Pancreas (tissue), 10 donors: ENCODE measurements around the gene ARHGEF25. TPM values are rescaled to one million over a fixed set of nuclear protein-coding genes. Genes with fewer than 3 reads are reported as not detected.

Source experiments
- ATAC-seq, 4 donors: fragments of 200-7000 bp; cut with Tn5 transposase; one replicate each; pipeline versions ENCODE4 v1.8.0 to v1.9.1; 2020; ENCODE audit warnings: mild to moderate bottlenecking in 4 of 4, moderate library complexity in 4 of 4
- DNase-seq, 6 donors: peaks; one replicate each; pipeline ENCODE4 v3.0.0-alpha.2; 2020
- FAIRE-seq: peaks from 2 replicates; lab custom pipeline; 2012; peaks lifted over from hg19 to GRCh38; lab: Jason Lieb, UNC
- H3K27ac ChIP-seq, 4 donors: fragments of 200-600 bp; sonication (generic); 1 replicate in 3 of 4; 2 replicates in 1 of 4; pipeline versions ENCODE4 v1.5.0 to v1.8.0; 2020
- H3K27me3 ChIP-seq, 4 donors: fragments of 200-600 bp; one replicate each; pipeline ENCODE4 v1.8.0; 2021
- H3K36me3 ChIP-seq, 3 donors: fragments of 200-600 bp; sonication (generic) in 1 of 3; one replicate each; pipeline versions ENCODE4 v1.5.0 to v1.8.0; 2020 to 2021
- H3K4me1 ChIP-seq, 3 donors: fragments of 200-600 bp; one replicate each; pipeline ENCODE4 v1.8.0; 2021
- H3K4me3 ChIP-seq, 4 donors: fragments of 200-600 bp; sonication (generic) in 2 of 4; one replicate each; pipeline versions ENCODE4 v1.5.0 to v1.8.0; 2020 to 2021
- H3K9me3 ChIP-seq, 4 donors: fragments of 200-600 bp; one replicate each; pipeline ENCODE4 v1.8.0; 2021
- CTCF ChIP-seq, 4 donors: fragments of 200-600 bp; sonication (generic) in 3 of 4; IDR thresholded peaks; one replicate each; pipeline versions ENCODE4 v1.5.0 to v1.8.0; 2021; ENCODE audit warnings: antibody characterized with exemption in 4 of 4
- WGBS, 2 donors: extraction: QIAGEN DNeasy Blood & Tissue Kit; methylation state at CpG; one replicate each; pipeline ENCODE4 v1.1.7; 2013; 5-methylcytosine and 5-hydroxymethylcytosine counted together
- intact Hi-C, 3 donors: fragments of 100-400 bp; cut with DNase I; formaldehyde crosslinking; loops; one replicate each; pipeline versions ENCODE4 v1.11.1 to v1.14.2; 2022
- polyA plus RNA-seq, 2 donors: library from polyadenylated mRNA; stranded (reverse); fragments of 200-250 nt; gene quantifications; one replicate each; pipeline ENCODE4 v1.2.3, GENCODE V29; 2013
- total RNA-seq, 6 donors: library from RNA; stranded (reverse); fragmentation: NEBNext Ultra II Directional in 4 of 6; extraction: Animal tissue kit (Norgen Biotek cat#: 25700) in 4 of 6; gene quantifications; one replicate each; pipeline versions ENCODE4 v1.2.1 to v1.2.4, GENCODE V29; 2021 to 2023
- donor health status: healthy with polysubstance abuse.
- donor health status: DM: no; HTN: no; CAD: no; lungs with moderate emphysema.
- donor health status: DM: no; HTN: no; CAD: no.
- donor health status: control.
- donor health status: control.
- donor health status: Bipolar disorder and iron deficiency.
- donor health status: DM: yes; HTN: yes; CAD: no.
- donor health status: DM: no; HTN: no; CAD: no.
- donor health status: DM: no; HTN: no; CAD: no.
- donor health status: DM: yes; HTN: yes; CAD: no.

Gene ARHGEF25
- total and polyA plus RNA-seq, 8 donors: 1.8 to 22.1 (median 4.2) TPM

DNA sequence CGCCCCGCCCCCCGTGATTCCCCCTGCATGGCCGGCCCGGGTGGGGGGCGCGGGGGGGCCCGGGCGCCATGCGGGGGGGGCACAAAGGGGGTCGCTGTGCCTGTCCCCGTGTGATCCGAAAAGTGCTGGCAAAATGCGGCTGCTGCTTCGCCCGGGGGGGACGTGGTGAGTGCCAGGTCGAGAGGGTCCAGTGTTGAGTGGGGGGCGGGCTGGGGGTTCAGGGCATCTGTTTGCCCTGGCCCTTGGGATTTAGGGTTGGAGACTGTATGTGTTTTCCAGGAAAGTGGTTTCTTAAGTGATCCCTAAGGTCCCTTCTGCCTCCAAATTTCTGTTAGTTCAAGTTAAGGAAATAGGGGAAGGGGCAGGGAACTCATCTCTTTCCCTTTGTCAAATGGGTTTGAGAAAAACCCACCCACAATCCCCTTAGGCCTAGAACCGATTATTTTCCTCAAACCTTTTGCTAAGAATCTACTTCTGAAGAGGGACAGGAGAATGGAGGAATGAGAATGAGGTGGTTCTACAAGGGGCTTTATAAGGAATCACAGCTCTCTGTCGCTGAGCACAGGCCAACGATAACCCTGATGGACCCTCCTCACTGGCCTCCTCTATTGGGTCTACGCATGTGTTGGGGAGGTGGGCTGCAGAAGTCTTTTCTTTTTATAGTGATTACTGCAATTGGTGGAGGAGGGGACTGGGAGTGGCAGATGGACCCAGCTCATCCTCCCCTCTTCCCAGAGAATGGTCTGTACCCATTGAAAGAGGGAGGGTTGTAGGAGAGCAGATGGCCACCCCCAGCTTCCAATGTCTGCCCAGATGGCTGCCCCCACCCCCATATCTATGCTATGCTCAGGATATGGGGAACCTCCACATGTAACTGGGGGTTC, 834 bp downstream of the ARHGEF25 start:
- H3K27ac ChIP-seq: no peak overlapping the region
- H3K27me3 ChIP-seq: no peaks in the 10 kb centered on the region
- WGBS, 2 donors: 17 to 35% methylated on average over 12 to 22 of the region's 23 CpGs
- TF ChIP-seq CTCF (IDR thresholded peaks at IDR 0.05): no peak
- H3K36me3 ChIP-seq: no peaks in the 10 kb centered on the region
- ATAC-seq (no peak), FAIRE-seq (no peak), DNase-seq (no peak)
- H3K9me3 ChIP-seq: no peaks in the 10 kb centered on the region
- intact Hi-C loops: no loop called here
- peak overlapping the region; percentile 45 to 87 (median 64) for H3K4me3 ChIP-seq
- H3K4me1 ChIP-seq: no peaks in the 10 kb centered on the region

DNA sequence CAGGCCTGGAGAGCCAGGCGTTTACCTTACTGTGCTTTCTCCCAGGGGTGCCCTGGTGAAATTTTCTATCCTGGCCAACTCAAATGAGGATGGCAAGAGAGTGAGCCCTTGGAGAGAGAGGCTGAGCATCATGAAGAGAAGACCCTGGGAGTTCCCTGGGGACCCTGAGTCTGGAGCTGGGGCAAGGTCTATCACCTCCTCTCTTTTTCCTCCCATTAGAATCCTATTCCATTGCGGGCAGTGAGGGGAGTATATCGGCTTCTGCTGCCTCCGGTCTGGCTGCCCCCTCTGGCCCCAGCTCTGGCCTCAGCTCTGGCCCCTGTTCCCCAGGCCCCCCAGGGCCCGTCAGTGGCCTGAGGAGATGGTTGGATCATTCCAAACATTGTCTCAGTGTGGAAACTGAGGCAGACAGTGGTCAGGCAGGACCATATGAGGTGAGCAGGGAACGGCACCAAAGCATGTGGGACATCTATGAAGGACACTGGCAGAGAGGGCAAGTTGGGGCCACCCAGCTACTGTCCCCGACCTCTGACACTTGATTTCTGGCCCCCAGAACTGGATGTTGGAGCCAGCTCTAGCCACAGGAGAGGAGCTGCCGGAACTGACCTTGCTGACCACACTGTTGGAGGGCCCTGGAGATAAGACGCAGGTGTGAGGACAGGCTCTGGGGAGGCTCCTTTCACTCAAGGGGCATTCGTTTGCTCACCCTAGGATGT, 1.6 kb downstream of the ARHGEF25 start:
- no peak for DNase-seq
- Histone ChIP-seq H3K36me3 (no peaks in the 10 kb centered on the region), H3K27me3 (no peaks in the 10 kb centered on the region), H3K4me1 (no peaks in the 10 kb centered on the region), H3K4me3 (no peak overlapping the region), H3K27ac (no peak overlapping the region), H3K9me3 (no peaks in the 10 kb centered on the region)
- no peak for FAIRE-seq
- intact Hi-C loops: no loop called here
- no peak for TF ChIP-seq CTCF (IDR thresholded peaks at IDR 0.05)
- no peak for ATAC-seq
- WGBS, 2 donors: 84 to 89% methylated on average over 10 of the region's 10 CpGs

DNA sequence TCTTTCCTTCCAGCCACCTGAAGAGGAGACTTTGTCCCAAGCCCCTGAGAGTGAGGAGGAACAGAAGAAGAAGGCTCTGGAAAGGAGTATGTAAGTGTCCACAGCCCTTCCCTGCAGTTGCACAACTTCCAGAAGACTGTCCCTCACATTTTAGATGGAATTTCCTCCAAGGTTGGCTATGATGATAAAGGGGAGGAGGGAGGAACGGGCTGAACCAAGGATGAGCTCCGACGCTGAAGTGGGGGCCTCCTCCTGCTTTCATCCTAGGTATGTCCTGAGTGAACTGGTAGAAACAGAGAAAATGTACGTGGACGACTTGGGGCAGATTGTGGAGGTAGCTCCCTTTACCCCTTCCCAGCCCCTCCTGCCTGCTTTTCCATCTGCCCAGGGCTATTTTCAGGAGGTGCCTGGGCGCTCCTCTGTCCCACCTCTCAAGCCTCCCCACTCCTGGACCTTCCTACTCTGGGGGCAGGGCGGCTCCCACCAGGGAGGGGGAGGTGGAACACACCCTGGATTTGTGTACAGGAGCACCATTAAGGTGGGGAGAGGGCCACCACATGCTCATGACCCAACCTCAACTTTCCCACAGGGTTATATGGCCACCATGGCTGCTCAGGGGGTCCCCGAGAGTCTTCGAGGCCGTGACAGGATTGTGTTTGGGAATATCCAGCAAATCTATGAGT, 2.3 kb downstream of the ARHGEF25 start:
- Histone ChIP-seq H3K9me3 (no peaks in the 10 kb centered on the region), H3K4me3 (no peak overlapping the region), H3K36me3 (no peaks in the 10 kb centered on the region), H3K4me1 (no peaks in the 10 kb centered on the region), H3K27ac (no peak overlapping the region), H3K27me3 (no peaks in the 10 kb centered on the region)
- ATAC-seq (no peak), DNase-seq (no peak), FAIRE-seq (no peak)
- intact Hi-C loops: no loop called here
- no peak for TF ChIP-seq CTCF (IDR thresholded peaks at IDR 0.05)
- 86 to 87% methylated on average over 9 to 10 of the region's 10 CpGs for WGBS, 2 donors

DNA sequence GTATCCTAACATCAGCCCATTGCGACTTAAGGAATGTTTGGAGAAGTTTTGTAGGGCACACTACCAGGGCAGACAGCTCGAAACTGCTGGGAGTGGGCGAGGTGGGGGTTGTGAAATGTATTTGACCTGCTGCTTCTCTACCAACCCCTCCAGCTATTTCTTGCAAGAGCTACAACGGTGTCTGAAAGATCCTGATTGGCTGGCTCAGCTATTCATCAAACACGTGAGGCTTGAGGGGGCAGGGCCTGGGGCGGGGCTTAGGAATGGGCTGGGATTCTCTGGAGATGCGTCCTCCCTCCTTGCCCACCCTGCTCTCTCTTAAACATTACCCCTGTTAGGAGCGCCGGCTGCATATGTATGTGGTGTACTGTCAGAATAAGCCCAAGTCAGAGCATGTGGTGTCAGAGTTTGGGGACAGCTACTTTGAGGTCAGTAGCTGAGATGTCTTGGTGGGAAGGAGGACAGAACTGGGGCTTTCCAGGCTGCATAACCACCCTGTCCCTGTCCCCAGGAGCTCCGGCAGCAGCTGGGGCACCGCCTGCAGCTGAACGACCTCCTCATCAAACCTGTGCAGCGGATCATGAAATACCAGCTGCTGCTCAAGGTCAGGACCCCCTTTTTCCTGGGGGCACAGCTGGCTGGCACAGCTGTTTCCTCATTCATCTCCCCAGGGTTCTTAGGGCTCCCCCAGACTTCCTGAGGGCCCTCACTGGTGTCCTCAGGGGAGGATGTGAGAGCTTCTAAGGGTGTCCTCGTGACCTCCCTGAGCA, 3.1 kb downstream of the ARHGEF25 start:
- Histone ChIP-seq H3K4me1 (no peaks in the 10 kb centered on the region), H3K9me3 (no peaks in the 10 kb centered on the region), H3K27ac (no peak overlapping the region), H3K4me3 (no peak overlapping the region), H3K36me3 (no peaks in the 10 kb centered on the region), H3K27me3 (no peaks in the 10 kb centered on the region)
- DNase-seq (no peak), ATAC-seq (no peak), FAIRE-seq (no peak)
- 58 to 69% methylated on average over 14 of the region's 14 CpGs for WGBS, 2 donors
- no peak for TF ChIP-seq CTCF (IDR thresholded peaks at IDR 0.05)
- intact Hi-C loops: no loop called here
